Activated T-cell treated with anti-CD3 and anti-CD28 coated beads, Interleukin-2, amount 50 U/mL, for 4 hours (primary cell): ENCODE measurements around the gene CLPTM1. TPM values are rescaled to one million over a fixed set of nuclear protein-coding genes. Genes with fewer than 3 reads are reported as not detected.
"Not testable (repeated sequence)": the region's sequence is repeated elsewhere in the genome, so short reads cannot be mapped to it uniquely, and the experiment has no call there.

Experiments
- ATAC-seq, 2 donors: fragments of 200-7000 bp; cut with Tn5 transposase; one replicate each; pipeline ENCODE4 v1.10.0; 2021
- DNase-seq: peaks from one replicate; pipeline ENCODE4 v3.0.0-alpha.2; 2020
- H3K27me3 Mint-ChIP-seq: one replicate; pipeline ENCODE4 v1.8.0; 2021; ENCODE audit warnings: low read depth, mixed read lengths
- H3K36me3 Mint-ChIP-seq: one replicate; pipeline ENCODE4 v1.8.0; 2022; ENCODE audit warnings: mixed read lengths; ENCODE audit not compliant: insufficient read depth
- H3K4me1 Mint-ChIP-seq: one replicate; pipeline ENCODE4 v1.8.0; 2021; ENCODE audit warnings: low read depth, mixed read lengths
- H3K4me3 Mint-ChIP-seq: one replicate; pipeline ENCODE4 v1.8.0; 2021; ENCODE audit warnings: mild to moderate bottlenecking, moderate library complexity, mixed read lengths
- H3K9me3 Mint-ChIP-seq: one replicate; pipeline ENCODE4 v1.8.0; 2021; ENCODE audit warnings: mixed read lengths
- total RNA-seq, 3 donors: library from RNA; stranded (reverse); gene quantifications; one replicate each; pipeline ENCODE4 v1.2.1, GENCODE V29; 2021

CLPTM1 gene
- 100 to 1,000 TPM; 103 to 117 (median 112) TPM for total RNA-seq

GRCh38 chr19:44954649-44955504 lies at the start of gene CLPTM1:
Gene CLPTM1, plus strand, starts transcription at chr19:44955380. Its CDS starts 16 bp downstream, at chr19:44955396.
- peak; percentile 93 to 94 for ATAC-seq
- H3K9me3 Mint-ChIP-seq, result no peaks in the 10 kb centered on the region
- peak; percentile 96 for DNase-seq
- peaks cover 5% of the 10 kb centered on the region for H3K36me3 Mint-ChIP-seq
- H3K27me3 Mint-ChIP-seq, result no peaks in the 10 kb centered on the region
- peak within 1 kb of the TSS; percentile 97 for H3K4me3 Mint-ChIP-seq
- peaks cover 46% of the 10 kb centered on the region for H3K4me1 Mint-ChIP-seq

- peaks cover 12% of the 10 kb centered on the region for H3K36me3 Mint-ChIP-seq
- H3K4me1 Mint-ChIP-seq, result peaks cover 10% of the 10 kb centered on the region
- H3K4me3 Mint-ChIP-seq, result peak within 1 kb of the TSS; percentile 33
- H3K27me3 Mint-ChIP-seq, result peaks cover 28% of the 10 kb centered on the region
- ATAC-seq (peak; percentile 14 to 20), DNase-seq (no peak)
- H3K9me3 Mint-ChIP-seq, result no peaks in the 10 kb centered on the region
These were observed 49.6 kb upstream of the CLPTM1 start, which contains the start of gene APOE for GRCh38 chr19:44905437-44906160. Gene APOE, plus strand, starts transcription at chr19:44905796. Its CDS starts 829 bp downstream, at chr19:44906625.

GRCh38 chr19:44907613-44908012 lies 47.6 kb upstream of the CLPTM1 start:
- H3K36me3 Mint-ChIP-seq, result peaks cover 5% of the 10 kb centered on the region
- H3K27me3 Mint-ChIP-seq, result peaks cover 39% of the 10 kb centered on the region
- no peaks in the 10 kb centered on the region for H3K9me3 Mint-ChIP-seq
- H3K4me1 Mint-ChIP-seq, result peaks cover 10% of the 10 kb centered on the region
- H3K4me3 Mint-ChIP-seq, result no peak overlapping the region
- DNase-seq (no peak), ATAC-seq (no peak)

GRCh38 chr19:44908074-44908835 lies 46.9 kb upstream of the CLPTM1 start:
- DNase-seq, result no peak
- peaks cover 44% of the 10 kb centered on the region for H3K27me3 Mint-ChIP-seq
- no peaks in the 10 kb centered on the region for H3K9me3 Mint-ChIP-seq
- peaks cover 2% of the 10 kb centered on the region for H3K36me3 Mint-ChIP-seq
- H3K4me3 Mint-ChIP-seq, result no peak overlapping the region
- no peak for ATAC-seq
- peaks cover 10% of the 10 kb centered on the region for H3K4me1 Mint-ChIP-seq

- H3K4me1 Mint-ChIP-seq, result peaks cover 7% of the 10 kb centered on the region
- H3K4me3 Mint-ChIP-seq, result no peak overlapping the region
- peaks cover 50% of the 10 kb centered on the region for H3K27me3 Mint-ChIP-seq
- no peak for ATAC-seq
- DNase-seq, result no peak
- no peaks in the 10 kb centered on the region for H3K9me3 Mint-ChIP-seq
- H3K36me3 Mint-ChIP-seq, result no peaks in the 10 kb centered on the region
These were observed 46.3 kb upstream of the CLPTM1 start for GRCh38 chr19:44908836-44909261.

- peaks cover 58% of the 10 kb centered on the region for H3K27me3 Mint-ChIP-seq
- no peaks in the 10 kb centered on the region for H3K36me3 Mint-ChIP-seq
- ATAC-seq, result no peak
- H3K4me3 Mint-ChIP-seq, result no peak overlapping the region
- H3K4me1 Mint-ChIP-seq, result peaks cover 11% of the 10 kb centered on the region
- H3K9me3 Mint-ChIP-seq, result no peaks in the 10 kb centered on the region
- no peak for DNase-seq
These were observed 45.4 kb upstream of the CLPTM1 start for GRCh38 chr19:44909775-44910174.

- not testable (repeated sequence) for H3K4me1 Mint-ChIP-seq, H3K4me3 Mint-ChIP-seq, ATAC-seq, H3K9me3 Mint-ChIP-seq, H3K36me3 Mint-ChIP-seq, DNase-seq
- H3K27me3 Mint-ChIP-seq, result peaks cover 42% of the 10 kb centered on the region
These were observed 43.3 kb upstream of the CLPTM1 start for GRCh38 chr19:44911896-44912295.

- no peak overlapping the region for H3K4me3 Mint-ChIP-seq
- ATAC-seq (no peak), DNase-seq (no peak)
- H3K4me1 Mint-ChIP-seq, result peaks cover 6% of the 10 kb centered on the region
- no peaks in the 10 kb centered on the region for H3K36me3 Mint-ChIP-seq
- H3K27me3 Mint-ChIP-seq, result peaks cover 38% of the 10 kb centered on the region
- no peaks in the 10 kb centered on the region for H3K9me3 Mint-ChIP-seq
These were observed 42.3 kb upstream of the CLPTM1 start for GRCh38 chr19:44912854-44913253.

- Mint-ChIP-seq H3K4me3 (peak overlapping the region; percentile 88), H3K27me3 (peaks cover 35% of the 10 kb centered on the region)
- not testable (repeated sequence) for H3K4me1 Mint-ChIP-seq, ATAC-seq, H3K36me3 Mint-ChIP-seq, H3K9me3 Mint-ChIP-seq, DNase-seq
These were observed 41.4 kb upstream of the CLPTM1 start for GRCh38 chr19:44913512-44914432.

GRCh38 chr19:44914433-44915206 lies 40.6 kb upstream of the CLPTM1 start, which contains the start of gene APOC1:
Gene APOC1, plus strand, starts transcription at chr19:44914608. Its CDS starts 284 bp downstream, at chr19:44914892.
- H3K4me3 Mint-ChIP-seq, result peak within 1 kb of the TSS; percentile 88
- H3K27me3 Mint-ChIP-seq, result peaks cover 31% of the 10 kb centered on the region
- not testable (repeated sequence) for H3K4me1 Mint-ChIP-seq, H3K36me3 Mint-ChIP-seq, H3K9me3 Mint-ChIP-seq
- ATAC-seq (peak; percentile 97), DNase-seq (peak; percentile 71)

DNA sequence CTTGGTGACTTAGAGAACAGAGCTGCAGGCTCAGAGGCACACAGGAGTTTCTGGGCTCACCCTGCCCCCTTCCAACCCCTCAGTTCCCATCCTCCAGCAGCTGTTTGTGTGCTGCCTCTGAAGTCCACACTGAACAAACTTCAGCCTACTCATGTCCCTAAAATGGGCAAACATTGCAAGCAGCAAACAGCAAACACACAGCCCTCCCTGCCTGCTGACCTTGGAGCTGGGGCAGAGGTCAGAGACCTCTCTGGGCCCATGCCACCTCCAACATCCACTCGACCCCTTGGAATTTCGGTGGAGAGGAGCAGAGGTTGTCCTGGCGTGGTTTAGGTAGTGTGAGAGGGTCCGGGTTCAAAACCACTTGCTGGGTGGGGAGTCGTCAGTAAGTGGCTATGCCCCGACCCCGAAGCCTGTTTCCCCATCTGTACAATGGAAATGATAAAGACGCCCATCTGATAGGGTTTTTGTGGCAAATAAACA lies 30.9 kb upstream of the CLPTM1 start:
- Mint-ChIP-seq H3K36me3 (no peaks in the 10 kb centered on the region), H3K9me3 (no peaks in the 10 kb centered on the region), H3K4me1 (peaks cover 4% of the 10 kb centered on the region), H3K4me3 (no peak overlapping the region), H3K27me3 (peaks cover 25% of the 10 kb centered on the region)
- no peak for DNase-seq
- no peak for ATAC-seq

DNA sequence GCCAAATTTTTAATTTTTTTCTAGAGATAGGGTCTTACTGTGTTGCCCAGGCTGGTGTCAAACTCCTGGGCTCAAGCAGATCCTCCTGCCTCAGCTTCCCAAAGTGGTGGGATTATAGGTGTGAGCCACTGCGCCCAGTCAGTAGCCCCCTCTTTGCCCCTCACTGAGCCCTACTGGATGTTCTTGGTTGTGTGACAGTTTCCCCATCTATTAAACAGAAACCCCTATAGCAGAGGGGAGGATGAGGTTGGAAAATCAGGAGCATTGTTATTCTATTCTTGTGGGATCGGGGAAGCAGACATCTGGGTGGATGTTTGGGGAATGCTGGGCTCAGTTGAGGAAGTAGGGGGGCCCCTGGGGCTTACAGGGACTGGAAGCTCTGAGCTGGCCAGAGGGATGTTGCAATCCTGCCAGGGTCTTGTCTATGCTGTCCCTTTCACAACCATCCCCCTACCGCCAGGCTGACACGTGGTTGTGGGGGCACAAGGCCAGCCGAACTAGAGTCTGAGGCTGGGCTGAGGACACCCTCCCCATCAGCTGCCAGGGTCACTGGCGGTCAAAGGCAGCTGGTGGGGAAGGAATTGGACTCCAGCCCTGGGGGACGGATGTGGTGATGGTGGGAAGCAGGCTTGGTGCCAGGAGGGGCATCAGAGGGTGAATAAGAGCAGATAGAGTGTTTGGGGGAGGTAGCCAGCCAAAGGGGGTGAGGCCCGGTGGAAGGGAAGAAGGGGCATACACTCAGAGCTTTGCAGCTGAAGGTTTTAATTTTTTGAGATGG lies 29.9 kb upstream of the CLPTM1 start:
- no peak for DNase-seq
- H3K9me3 Mint-ChIP-seq, result no peaks in the 10 kb centered on the region
- H3K4me3 Mint-ChIP-seq, result no peak overlapping the region
- no peaks in the 10 kb centered on the region for H3K36me3 Mint-ChIP-seq
- H3K27me3 Mint-ChIP-seq, result peaks cover 29% of the 10 kb centered on the region
- ATAC-seq, result no peak
- H3K4me1 Mint-ChIP-seq, result peaks cover 4% of the 10 kb centered on the region
